T-helper 2 cell treated with Interferon-gamma antibody and Interleukin-4, amounts not matched to agents 5 μg/mL and 100 μg/mL, for 36 hours (primary cell): Measurements from ENCODE around the gene PER2.

Experiments used
- DNase-seq: peaks from one replicate; pipeline ENCODE4 v3.0.0; 2021; ENCODE audit warnings: low spot score
- H3K27ac Mint-ChIP-seq: one replicate; pipeline ENCODE4 v1.8.0; 2021; ENCODE audit warnings: mild to moderate bottlenecking, mixed read lengths
- H3K27me3 Mint-ChIP-seq: one replicate; pipeline ENCODE4 v1.8.0; 2021; ENCODE audit warnings: low read depth, mixed read lengths
- H3K36me3 Mint-ChIP-seq: one replicate; pipeline ENCODE4 v1.8.0; 2021; ENCODE audit warnings: low read depth, mixed read lengths
- H3K4me1 Mint-ChIP-seq: one replicate; pipeline ENCODE4 v1.8.0; 2021; ENCODE audit warnings: low read depth, mixed read lengths
- H3K4me3 Mint-ChIP-seq: one replicate; pipeline ENCODE4 v1.8.0; 2022; ENCODE audit warnings: mild to moderate bottlenecking, moderate library complexity, mixed read lengths
- H3K9me3 Mint-ChIP-seq: one replicate; pipeline ENCODE4 v1.8.0; 2021; ENCODE audit warnings: mixed read lengths

PER2 gene

GRCh38 chr2:238247841-238248453 is 40.5 kb downstream of the PER2 start:
- Mint-ChIP-seq H3K4me1 (no peaks in the 10 kb centered on the region), H3K27ac (no peak overlapping the region), H3K36me3 (peaks cover 17% of the 10 kb centered on the region), H3K9me3 (no peaks in the 10 kb centered on the region), H3K27me3 (no peaks in the 10 kb centered on the region), H3K4me3 (no peak overlapping the region)
- DNase-seq = no peak

GRCh38 chr2:238247002-238247822 is 41.2 kb downstream of the PER2 start:
- no peaks in the 10 kb centered on the region for H3K4me1 Mint-ChIP-seq
- H3K27ac Mint-ChIP-seq = no peak overlapping the region
- H3K36me3 Mint-ChIP-seq = peaks cover 16% of the 10 kb centered on the region
- H3K4me3 Mint-ChIP-seq = no peak overlapping the region
- no peaks in the 10 kb centered on the region for H3K9me3 Mint-ChIP-seq
- no peak for DNase-seq
- H3K27me3 Mint-ChIP-seq = no peaks in the 10 kb centered on the region

DNA sequence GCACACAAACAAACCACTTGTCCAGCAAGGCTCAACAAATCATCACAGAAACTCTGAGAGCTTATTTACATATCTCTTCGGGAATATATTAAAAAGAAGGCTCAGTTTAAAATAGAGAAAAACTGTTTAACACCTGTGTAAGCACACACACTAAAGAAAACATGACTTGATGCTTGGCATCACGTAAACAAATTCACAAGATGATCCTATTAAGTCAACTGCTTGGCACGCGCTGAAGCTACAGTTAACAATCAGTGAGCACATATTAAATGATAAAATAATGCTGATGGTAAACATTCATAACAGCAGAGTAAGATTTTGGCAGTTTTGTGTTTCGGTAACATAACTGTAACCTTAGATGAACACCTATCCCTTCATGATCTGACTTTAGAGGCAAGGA is 44.3 kb downstream of the PER2 start:
- no peak overlapping the region for H3K27ac Mint-ChIP-seq
- H3K4me1 Mint-ChIP-seq = peaks cover 2% of the 10 kb centered on the region
- H3K27me3 Mint-ChIP-seq = peaks cover 14% of the 10 kb centered on the region
- peaks cover 11% of the 10 kb centered on the region for H3K36me3 Mint-ChIP-seq
- H3K4me3 Mint-ChIP-seq = no peak overlapping the region
- H3K9me3 Mint-ChIP-seq = no peaks in the 10 kb centered on the region
- DNase-seq = no peak

- H3K36me3 Mint-ChIP-seq = peaks cover 11% of the 10 kb centered on the region
- peaks cover 2% of the 10 kb centered on the region for H3K4me1 Mint-ChIP-seq
- no peak overlapping the region for H3K27ac Mint-ChIP-seq
- no peaks in the 10 kb centered on the region for H3K9me3 Mint-ChIP-seq
- DNase-seq = no peak
- H3K4me3 Mint-ChIP-seq = no peak overlapping the region
- peaks cover 14% of the 10 kb centered on the region for H3K27me3 Mint-ChIP-seq
Observed at GRCh38 chr2:238243496-238244076, 44.8 kb downstream of the PER2 start.

GRCh38 chr2:238242731-238243495 is 45.5 kb downstream of the PER2 start:
- no peak for DNase-seq
- Mint-ChIP-seq H3K9me3 (no peaks in the 10 kb centered on the region), H3K27me3 (peaks cover 21% of the 10 kb centered on the region), H3K4me1 (peaks cover 2% of the 10 kb centered on the region), H3K27ac (no peak overlapping the region), H3K4me3 (no peak overlapping the region), H3K36me3 (peaks cover 11% of the 10 kb centered on the region)

DNA sequence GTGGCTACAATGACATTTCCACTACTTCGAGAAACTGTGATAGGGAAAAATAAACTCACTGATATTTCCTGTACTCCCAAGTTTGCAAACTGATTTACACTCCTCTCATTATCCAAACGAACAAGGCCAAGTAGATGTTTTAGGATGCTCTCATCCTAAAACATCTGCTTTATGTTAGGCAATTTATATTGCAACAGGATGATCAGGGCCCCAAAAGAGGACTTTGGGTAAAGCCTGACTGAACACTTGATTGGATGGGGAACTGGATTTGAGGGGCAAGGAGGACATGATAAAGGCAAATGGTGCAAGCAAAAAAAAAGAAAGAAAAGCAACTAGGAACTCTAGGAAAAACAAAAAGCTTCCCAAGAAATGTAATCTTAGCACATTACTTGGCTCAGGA is 46.4 kb downstream of the PER2 start:
- H3K27ac Mint-ChIP-seq = no peak overlapping the region

GRCh38 chr2:238240757-238241711 is 47.4 kb downstream of the PER2 start:
- Mint-ChIP-seq H3K4me1 (peaks cover 2% of the 10 kb centered on the region), H3K9me3 (no peaks in the 10 kb centered on the region), H3K27ac (no peak overlapping the region), H3K27me3 (peaks cover 35% of the 10 kb centered on the region), H3K4me3 (peak overlapping the region; percentile 29), H3K36me3 (peaks cover 7% of the 10 kb centered on the region)
- no peak for DNase-seq

More for the DNA sequence above, 46.4 kb downstream of the PER2 start:
- peaks cover 26% of the 10 kb centered on the region for H3K27me3 Mint-ChIP-seq
- peaks cover 11% of the 10 kb centered on the region for H3K36me3 Mint-ChIP-seq
- DNase-seq = no peak
- peaks cover 2% of the 10 kb centered on the region for H3K4me1 Mint-ChIP-seq
- H3K9me3 Mint-ChIP-seq = no peaks in the 10 kb centered on the region
- H3K4me3 Mint-ChIP-seq = peak overlapping the region; percentile 29

DNA sequence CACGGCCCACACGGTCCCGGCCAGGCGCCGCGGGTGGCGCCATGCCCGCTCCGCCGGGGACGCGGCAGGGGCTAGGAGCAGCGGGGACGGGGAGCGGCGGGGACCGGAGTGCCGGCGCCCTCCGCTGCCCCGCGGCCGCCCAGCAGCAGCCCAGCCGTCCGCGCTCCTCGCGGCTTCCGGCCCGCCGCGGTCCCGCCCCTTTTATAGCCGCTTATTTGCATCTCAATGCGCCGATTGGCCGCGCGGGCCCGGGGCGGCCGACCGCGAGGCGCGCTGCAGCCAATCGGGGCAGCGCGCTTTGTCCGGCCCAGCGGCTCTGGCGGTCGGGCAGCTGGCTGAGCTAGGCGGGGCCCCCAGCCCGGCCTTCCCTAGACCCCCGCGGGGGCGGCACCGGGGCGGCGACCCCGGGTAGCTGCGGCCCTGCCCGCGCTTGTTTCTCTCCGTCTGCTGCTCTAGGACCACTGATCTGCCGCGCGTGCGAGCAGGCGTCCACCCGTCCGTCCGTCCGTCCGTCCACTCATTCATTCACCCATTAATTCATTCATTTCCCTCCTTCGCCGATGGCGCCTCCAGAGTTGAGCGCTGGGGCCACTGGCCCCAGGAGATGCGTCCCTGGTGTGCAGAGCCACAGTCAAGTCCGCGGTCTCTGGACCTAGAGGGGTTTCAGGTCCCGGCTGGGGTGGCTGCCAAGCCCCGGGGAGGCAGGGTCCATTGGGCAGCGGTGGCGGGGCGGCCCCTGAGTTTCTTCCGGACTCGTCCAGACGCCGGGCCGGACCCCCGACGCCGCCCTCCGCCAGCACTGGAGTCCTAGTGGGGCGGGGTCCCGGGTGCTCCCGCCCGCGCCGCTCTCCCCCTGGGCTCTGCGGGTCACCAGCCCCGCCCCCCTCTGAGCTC is 48.3 kb downstream of the PER2 start, which contains the start of gene HES6:
TSS of gene HES6 (minus strand) at position 176 of the 894 bp plus-strand sequence. CDS start at position 43, 133 bp downstream.
- H3K4me1 Mint-ChIP-seq = peaks cover 2% of the 10 kb centered on the region
- no peaks in the 10 kb centered on the region for H3K9me3 Mint-ChIP-seq
- peaks cover 44% of the 10 kb centered on the region for H3K27me3 Mint-ChIP-seq
- peak; percentile 87 for DNase-seq
- peaks cover 2% of the 10 kb centered on the region for H3K36me3 Mint-ChIP-seq
- H3K27ac Mint-ChIP-seq = no peak within 1 kb of the TSS
- peak within 1 kb of the TSS; percentile 85 for H3K4me3 Mint-ChIP-seq

- Mint-ChIP-seq H3K27me3 (peaks cover 46% of the 10 kb centered on the region), H3K9me3 (no peaks in the 10 kb centered on the region), H3K36me3 (no peaks in the 10 kb centered on the region), H3K4me1 (peaks cover 6% of the 10 kb centered on the region), H3K4me3 (no peak overlapping the region), H3K27ac (no peak overlapping the region)
- DNase-seq = no peak
Observed at GRCh38 chr2:238239543-238239862, 48.9 kb downstream of the PER2 start.

GRCh38 chr2:238238766-238239542 is 49.5 kb downstream of the PER2 start:
- H3K4me3 Mint-ChIP-seq = peak overlapping the region; percentile 27

DNA sequence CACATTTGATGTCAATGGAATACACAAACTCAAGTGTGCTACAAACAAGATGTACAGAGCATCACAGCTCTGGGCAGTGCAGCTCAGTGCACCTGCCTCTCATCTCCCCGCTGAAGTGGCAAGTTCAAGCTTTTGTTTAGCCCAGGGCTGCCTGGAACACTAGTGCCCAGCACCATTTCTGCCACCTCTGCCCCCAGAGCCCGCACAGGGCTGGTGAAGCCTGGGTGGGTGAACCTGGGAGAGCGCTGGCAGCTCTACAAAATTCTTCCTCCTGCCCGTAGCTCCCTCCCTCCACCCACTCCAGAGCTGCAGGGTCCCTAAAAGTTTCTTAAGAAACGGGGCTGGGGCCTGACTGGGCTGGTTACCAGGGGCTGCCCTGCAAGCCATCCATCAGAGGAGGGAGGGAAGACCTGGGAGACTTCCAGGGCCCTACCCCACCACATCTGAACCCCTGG is 50.1 kb downstream of the PER2 start:
- no peak overlapping the region for H3K27ac Mint-ChIP-seq
- DNase-seq = no peak
- peaks cover 7% of the 10 kb centered on the region for H3K9me3 Mint-ChIP-seq
- H3K4me1 Mint-ChIP-seq = peaks cover 8% of the 10 kb centered on the region
- H3K36me3 Mint-ChIP-seq = peaks cover 3% of the 10 kb centered on the region
- peak overlapping the region; percentile 28 for H3K4me3 Mint-ChIP-seq
- H3K27me3 Mint-ChIP-seq = peaks cover 53% of the 10 kb centered on the region

More at GRCh38 chr2:238238766-238239542, 49.5 kb downstream of the PER2 start:
- Mint-ChIP-seq H3K27ac (no peak overlapping the region), H3K36me3 (no peaks in the 10 kb centered on the region), H3K9me3 (peaks cover 1% of the 10 kb centered on the region), H3K27me3 (peaks cover 46% of the 10 kb centered on the region), H3K4me1 (peaks cover 6% of the 10 kb centered on the region)
- DNase-seq = no peak
